ENCODE results near the gene SEC16B. TPM values are rescaled to one million over a fixed set of nuclear protein-coding genes. Genes with fewer than 3 reads are reported as not detected.
A peak's percentile ranks its signal among the peaks of the same experiment; 100 is the strongest.

The SEC16B gene
- total RNA-seq, 1 donor from 2014 or later = 1.3 TPM

GRCh38 chr1:177981200-177981599 is 11.3 kb upstream of the SEC16B start:
- intact Hi-C loops (cut with DNase I) = no loop called here
- no peak for ATAC-seq (ENCODE audit: poor library complexity)
- no peak for DNase-seq

- DNase-seq = no peak
- intact Hi-C loops (cut with DNase I) = no loop called here
- peak; percentile 63 for ATAC-seq (ENCODE audit: poor library complexity)
Measured at GRCh38 chr1:177979272-177979671, 9.4 kb upstream of the SEC16B start.

- intact Hi-C loops (cut with DNase I) = no loop called here
- DNase-seq (no peak), ATAC-seq (ENCODE audit: poor library complexity) (no peak)
Measured at GRCh38 chr1:177978530-177978929, 8.7 kb upstream of the SEC16B start.

GRCh38 chr1:177977141-177977540 is 7.3 kb upstream of the SEC16B start:
- ATAC-seq (ENCODE audit: poor library complexity) (no peak), DNase-seq (no peak)
- intact Hi-C loops (cut with DNase I) = no loop called here

GRCh38 chr1:177976596-177976995 is 6.7 kb upstream of the SEC16B start:
- no peak for DNase-seq
- no peak for ATAC-seq (ENCODE audit: poor library complexity)
- intact Hi-C loops (cut with DNase I) = no loop called here

- DNase-seq (no peak), ATAC-seq (ENCODE audit: poor library complexity) (peak; percentile 19)
- intact Hi-C loops (cut with DNase I) = no loop called here
Measured at GRCh38 chr1:177975588-177976495, 6.0 kb upstream of the SEC16B start.

GRCh38 chr1:177973585-177973984 is 3.7 kb upstream of the SEC16B start:
- no peak for ATAC-seq (ENCODE audit: poor library complexity)
- intact Hi-C loops (cut with DNase I) = no loop called here
- no peak for DNase-seq

GRCh38 chr1:177969109-177969508 is 749 bp downstream of the SEC16B start:
- DNase-seq (no peak), ATAC-seq (ENCODE audit: poor library complexity) (peak; percentile 66)
- intact Hi-C loops (cut with DNase I) = no loop called here

- no peak for ATAC-seq (ENCODE audit: poor library complexity)
- intact Hi-C loops (cut with DNase I) = no loop called here
- DNase-seq = no peak
Measured at GRCh38 chr1:177966199-177966598, 3.7 kb downstream of the SEC16B start.

- intact Hi-C loops (cut with DNase I) = no loop called here
- no peak for ATAC-seq (ENCODE audit: poor library complexity)
- DNase-seq = no peak
Measured at GRCh38 chr1:177965293-177965692, 4.6 kb downstream of the SEC16B start.

- ATAC-seq (ENCODE audit: poor library complexity) (no peak), DNase-seq (no peak)
- intact Hi-C loops (cut with DNase I) = no loop called here
Measured at GRCh38 chr1:177964336-177964735, 5.5 kb downstream of the SEC16B start.

GRCh38 chr1:177960939-177961622 is 8.8 kb downstream of the SEC16B start:
- no peak for ATAC-seq (ENCODE audit: poor library complexity)
- intact Hi-C loops (cut with DNase I) = no loop called here
- DNase-seq = no peak

- DNase-seq (no peak), ATAC-seq (ENCODE audit: poor library complexity) (peak; percentile 66)
- intact Hi-C loops (cut with DNase I) = no loop called here
Measured at GRCh38 chr1:177959811-177960515, 9.9 kb downstream of the SEC16B start.

GRCh38 chr1:177958092-177958491 is 11.8 kb downstream of the SEC16B start:
- intact Hi-C loops (cut with DNase I) = no loop called here
- no peak for ATAC-seq (ENCODE audit: poor library complexity)
- no peak for DNase-seq

GRCh38 chr1:177954076-177954475 is 15.8 kb downstream of the SEC16B start:
- ATAC-seq (ENCODE audit: poor library complexity) (no peak), DNase-seq (no peak)
- intact Hi-C loops (cut with DNase I) = no loop called here

- intact Hi-C loops (cut with DNase I) = no loop called here
- DNase-seq (no peak), ATAC-seq (ENCODE audit: poor library complexity) (no peak)
Measured at GRCh38 chr1:177953549-177953948, 16.3 kb downstream of the SEC16B start.

GRCh38 chr1:177952691-177953090 is 17.2 kb downstream of the SEC16B start:
- intact Hi-C loops (cut with DNase I) = no loop called here
- no peak for DNase-seq
- ATAC-seq (ENCODE audit: poor library complexity) = no peak

GRCh38 chr1:177952249-177952648 is 17.6 kb downstream of the SEC16B start:
- DNase-seq (no peak), ATAC-seq (ENCODE audit: poor library complexity) (no peak)
- intact Hi-C loops (cut with DNase I) = no loop called here

GRCh38 chr1:177950506-177950905 is 19.4 kb downstream of the SEC16B start:
- DNase-seq = no peak
- no peak for ATAC-seq (ENCODE audit: poor library complexity)
- intact Hi-C loops (cut with DNase I) = no loop called here

Data from Right ventricle myocardium superior (tissue), 1 donor.